Vagina (tissue), 2 donors: Measurements from ENCODE around the gene LHX2. TPM values are rescaled to one million over a fixed set of nuclear protein-coding genes. Genes with fewer than 3 reads are reported as not detected.
"Not testable (repeated sequence)": the region's sequence is repeated elsewhere in the genome, so short reads cannot be mapped to it uniquely, and the experiment has no call there.

ENCODE experiments used
- DNase-seq, 2 donors: peaks; one replicate each; pipeline ENCODE4 v3.0.0-alpha.2; 2017; ENCODE audit errors: extremely low spot score in 2 of 2
- H3K27ac ChIP-seq: fragments of 200-600 bp; sonication (generic); one replicate; pipeline ENCODE4 v1.5.1; 2019
- H3K27me3 ChIP-seq: fragments of 200-600 bp; sonication (generic); one replicate; pipeline ENCODE4 v1.5.1; 2019
- H3K36me3 ChIP-seq, 2 donors: fragments of 200-600 bp; sonication (generic); one replicate each; pipeline ENCODE4 v1.5.1; 2017 to 2019
- H3K4me1 ChIP-seq: fragments of 200-600 bp; sonication (generic); one replicate; pipeline ENCODE4 v1.5.1; 2019
- H3K4me3 ChIP-seq, 2 donors: fragments of 200-600 bp; sonication (generic); 1 replicate in 1 of 2; 2 replicates in 1 of 2; pipeline ENCODE4 v1.5.1; 2016 to 2019
- H3K9me3 ChIP-seq: fragments of 200-600 bp; sonication (generic); one replicate; pipeline ENCODE4 v1.5.1; 2019
- POLR2A ChIP-seq, 2 donors: fragments of 450-650 bp; IDR thresholded peaks; one replicate each; pipeline ENCODE4 v1.6.1; 2017; ENCODE audit warnings: antibody characterized with exemption in 2 of 2, mild to moderate bottlenecking in 2 of 2, moderate library complexity in 2 of 2
- POLR2AphosphoS5 ChIP-seq, 2 donors: sonication (generic); formaldehyde crosslinking; IDR thresholded peaks; one replicate each; pipeline ENCODE4 v1.9.0; 2017; ENCODE audit warnings: antibody characterized with exemption in 2 of 2, mild to moderate bottlenecking in 2 of 2, low read depth in 1 of 2; ENCODE audit not compliant: insufficient read depth in 1 of 2
- intact Hi-C: fragments of 100-400 bp; cut with DNase I; formaldehyde crosslinking; loops from one replicate; pipeline ENCODE4 v1.15.1; 2023
- total RNA-seq: library from RNA; depleted of rRNA; stranded (reverse); fragments of >200 nt; gene quantifications from one replicate; pipeline ENCODE4 v1.2.3, GENCODE V29; 2016
- TF ChIP-seq, protein P1 (sequence below), 3 experiments: fragments of 450-650 bp in 2 of 3; fragments of 200-600 bp in 1 of 3; sonication (generic) in 1 of 3; IDR thresholded peaks; one replicate each; pipeline ENCODE4 v1.5.1; 2017 to 2019; ENCODE audit warnings: antibody characterized with exemption in 3 of 3, mild to moderate bottlenecking in 2 of 3, moderate library complexity in 2 of 3

Gene LHX2
- total RNA-seq, 1 donor from 2014 or later = not detected

DNA sequence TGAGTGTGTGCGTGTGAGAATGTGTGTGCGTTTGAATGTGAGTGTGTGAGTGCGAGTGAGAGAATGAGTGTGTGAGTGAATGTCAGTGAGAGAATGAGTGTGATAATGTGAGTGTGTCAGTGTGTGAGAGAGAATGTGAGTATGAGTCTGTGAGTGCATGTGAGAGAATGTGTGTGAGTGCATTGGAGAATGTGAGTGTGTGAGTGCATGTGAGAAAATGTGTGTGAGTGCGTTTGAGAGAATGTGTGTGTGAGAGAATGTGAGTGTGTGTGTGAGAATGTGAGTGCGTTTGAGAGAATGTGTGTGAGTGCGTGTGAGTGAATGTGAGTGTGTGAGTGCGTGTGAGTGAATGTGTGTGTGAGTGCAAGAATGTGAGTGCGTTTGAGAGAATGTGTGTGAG is 39.0 kb upstream of the LHX2 start:
- TF ChIP-seq POLR2A (IDR thresholded peaks at IDR 0.05) = no peak
- TF ChIP-seq, protein P1, sequence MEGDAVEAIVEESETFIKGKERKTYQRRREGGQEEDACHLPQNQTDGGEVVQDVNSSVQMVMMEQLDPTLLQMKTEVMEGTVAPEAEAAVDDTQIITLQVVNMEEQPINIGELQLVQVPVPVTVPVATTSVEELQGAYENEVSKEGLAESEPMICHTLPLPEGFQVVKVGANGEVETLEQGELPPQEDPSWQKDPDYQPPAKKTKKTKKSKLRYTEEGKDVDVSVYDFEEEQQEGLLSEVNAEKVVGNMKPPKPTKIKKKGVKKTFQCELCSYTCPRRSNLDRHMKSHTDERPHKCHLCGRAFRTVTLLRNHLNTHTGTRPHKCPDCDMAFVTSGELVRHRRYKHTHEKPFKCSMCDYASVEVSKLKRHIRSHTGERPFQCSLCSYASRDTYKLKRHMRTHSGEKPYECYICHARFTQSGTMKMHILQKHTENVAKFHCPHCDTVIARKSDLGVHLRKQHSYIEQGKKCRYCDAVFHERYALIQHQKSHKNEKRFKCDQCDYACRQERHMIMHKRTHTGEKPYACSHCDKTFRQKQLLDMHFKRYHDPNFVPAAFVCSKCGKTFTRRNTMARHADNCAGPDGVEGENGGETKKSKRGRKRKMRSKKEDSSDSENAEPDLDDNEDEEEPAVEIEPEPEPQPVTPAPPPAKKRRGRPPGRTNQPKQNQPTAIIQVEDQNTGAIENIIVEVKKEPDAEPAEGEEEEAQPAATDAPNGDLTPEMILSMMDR (IDR thresholded peaks at IDR 0.05) = no peak
- TF ChIP-seq POLR2AphosphoS5 (IDR thresholded peaks at IDR 0.05; ENCODE audit: insufficient read depth in 1 of 2, low read depth in 1 of 2) = no peak
- Histone ChIP-seq H3K27ac (no peak overlapping the region), H3K27me3 (no peaks in the 10 kb centered on the region), H3K4me3 (no peak overlapping the region), H3K4me1 (no peaks in the 10 kb centered on the region), H3K9me3 (no peaks in the 10 kb centered on the region), H3K36me3 (no peaks in the 10 kb centered on the region)
- no peak for DNase-seq
- intact Hi-C loops = loop anchor here (10.0 kb wide), 1 partner anchor 828 kb away; no protein-coding TSS in a partner anchor

DNA sequence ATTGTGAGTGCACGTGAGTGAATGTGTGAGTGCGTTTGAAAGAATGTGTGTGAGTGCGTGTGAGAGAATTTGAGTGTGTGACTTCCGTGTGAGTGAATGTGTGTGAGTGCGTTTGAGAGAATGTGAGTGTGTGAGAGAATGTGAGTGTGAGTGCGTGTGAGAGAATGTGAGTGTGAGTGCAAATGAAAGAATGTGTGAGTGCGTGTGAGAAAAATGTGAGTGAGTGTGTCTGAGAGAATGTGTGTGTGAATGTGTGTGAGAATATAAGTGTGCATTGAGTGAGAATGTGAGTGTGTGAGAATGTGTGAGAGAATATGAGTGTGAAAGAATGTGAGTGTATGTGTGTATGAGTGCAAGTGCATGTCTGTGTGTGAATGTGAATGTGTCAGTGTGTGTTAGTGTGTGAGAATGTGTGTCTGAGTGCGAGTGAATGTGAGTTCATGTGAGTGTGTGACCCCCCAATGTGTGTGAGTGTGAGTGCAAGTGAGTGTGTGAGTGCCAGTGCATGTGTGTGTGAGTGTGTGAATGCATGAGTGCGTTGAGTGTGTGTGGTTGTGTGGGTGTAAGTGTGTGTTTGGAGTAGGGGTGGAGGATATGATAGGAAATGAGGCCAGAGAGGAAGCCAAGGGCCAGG is 37.9 kb upstream of the LHX2 start:
- Histone ChIP-seq H3K4me3 (no peak overlapping the region), H3K36me3 (no peaks in the 10 kb centered on the region), H3K9me3 (no peaks in the 10 kb centered on the region), H3K27me3 (no peaks in the 10 kb centered on the region), H3K4me1 (no peaks in the 10 kb centered on the region), H3K27ac (no peak overlapping the region)
- TF ChIP-seq POLR2A (IDR thresholded peaks at IDR 0.05) (no peak), POLR2AphosphoS5 (IDR thresholded peaks at IDR 0.05; ENCODE audit: insufficient read depth in 1 of 2, low read depth in 1 of 2) (no peak)
- TF ChIP-seq, protein P1 (IDR thresholded peaks at IDR 0.05) = no peak
- no peak for DNase-seq
- intact Hi-C loops = loop anchor here (10.0 kb wide), 1 partner anchor 829 kb away; no protein-coding TSS in a partner anchor

DNA sequence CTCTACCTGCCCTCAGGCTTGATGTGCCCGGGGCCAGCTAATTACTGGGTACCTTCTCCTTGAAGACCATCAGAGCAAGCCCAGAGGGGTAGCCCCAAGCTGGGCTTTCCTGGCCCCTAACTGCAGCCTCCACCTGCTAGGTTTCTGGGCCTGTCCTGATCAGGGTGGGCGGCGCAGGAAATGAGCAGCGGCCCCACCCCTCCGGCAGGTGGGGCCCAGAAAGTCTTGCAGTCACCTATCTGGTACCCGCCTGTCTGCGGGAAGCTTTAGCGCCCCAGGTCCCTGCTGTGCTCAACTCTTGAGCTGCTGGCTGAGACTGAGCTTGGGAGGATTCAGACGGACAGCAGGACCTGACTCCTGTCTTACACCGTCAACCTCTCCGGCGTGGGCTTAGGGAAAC is 37.1 kb upstream of the LHX2 start:
- no peaks in the 10 kb centered on the region for H3K36me3 ChIP-seq
- intact Hi-C loops = loop anchor here (10.0 kb wide), 1 partner anchor 830 kb away; no protein-coding TSS in a partner anchor
- no peaks in the 10 kb centered on the region for H3K4me1 ChIP-seq
- TF ChIP-seq, protein P1 (IDR thresholded peaks at IDR 0.05) = no peak
- TF ChIP-seq POLR2AphosphoS5 (IDR thresholded peaks at IDR 0.05; ENCODE audit: insufficient read depth in 1 of 2, low read depth in 1 of 2) = no peak
- no peak for TF ChIP-seq POLR2A (IDR thresholded peaks at IDR 0.05)
- no peak overlapping the region for H3K27ac ChIP-seq
- H3K27me3 ChIP-seq = no peaks in the 10 kb centered on the region
- H3K4me3 ChIP-seq = no peak overlapping the region
- no peaks in the 10 kb centered on the region for H3K9me3 ChIP-seq
- DNase-seq = no peak

DNA sequence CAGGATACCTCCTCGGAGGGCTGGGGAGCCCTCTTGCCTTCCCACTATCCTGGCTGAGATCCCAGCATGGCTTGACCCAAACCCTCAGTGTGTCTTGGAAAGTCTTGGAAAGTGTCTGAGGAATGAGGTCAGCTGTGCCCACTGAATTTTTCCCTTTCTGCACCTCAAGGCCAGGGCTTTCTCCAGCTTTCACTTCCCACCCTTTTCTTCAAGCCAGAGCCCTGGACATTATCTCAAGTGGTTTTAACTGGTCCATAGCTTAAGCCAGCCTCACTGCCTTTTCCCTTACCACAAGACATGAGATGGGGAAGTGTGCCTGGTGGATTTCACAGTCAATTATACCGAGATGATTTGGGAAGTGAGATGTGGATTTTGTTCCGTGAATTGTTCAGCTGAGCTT is 35.7 kb upstream of the LHX2 start:
- DNase-seq = no peak
- no peaks in the 10 kb centered on the region for H3K9me3 ChIP-seq
- H3K27me3 ChIP-seq = no peaks in the 10 kb centered on the region
- intact Hi-C loops = loop anchor here (10.0 kb wide), 1 partner anchor 831 kb away; no protein-coding TSS in a partner anchor
- H3K36me3 ChIP-seq = no peaks in the 10 kb centered on the region
- H3K4me3 ChIP-seq = no peak overlapping the region
- no peak overlapping the region for H3K27ac ChIP-seq
- no peaks in the 10 kb centered on the region for H3K4me1 ChIP-seq
- no peak for TF ChIP-seq POLR2A (IDR thresholded peaks at IDR 0.05)
- TF ChIP-seq, protein P1 (IDR thresholded peaks at IDR 0.05) = no peak
- no peak for TF ChIP-seq POLR2AphosphoS5 (IDR thresholded peaks at IDR 0.05; ENCODE audit: insufficient read depth in 1 of 2, low read depth in 1 of 2)

DNA sequence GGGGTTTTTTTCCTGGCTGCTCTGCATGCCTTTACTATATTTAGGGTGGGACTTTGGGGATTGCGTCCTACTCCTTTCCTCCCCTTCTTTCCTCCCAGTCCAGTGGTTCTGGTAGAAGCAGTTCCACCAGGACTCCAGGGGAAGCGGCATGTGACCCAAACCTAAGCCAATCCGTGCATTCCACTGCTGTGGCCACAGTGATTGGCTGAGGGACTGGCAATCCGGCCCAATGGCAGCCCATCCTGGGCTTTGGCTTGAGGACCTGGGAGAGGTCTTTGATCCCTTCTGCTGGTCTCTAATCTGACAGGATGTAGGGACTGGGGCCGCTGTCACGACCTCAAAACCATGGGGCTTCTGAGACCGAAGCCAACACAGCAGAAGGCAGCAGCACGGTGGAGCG is 35.0 kb upstream of the LHX2 start:
- not testable (repeated sequence) for H3K27me3 ChIP-seq, H3K9me3 ChIP-seq, H3K27ac ChIP-seq, H3K4me3 ChIP-seq, H3K36me3 ChIP-seq, H3K4me1 ChIP-seq, DNase-seq
- intact Hi-C loops = loop anchor here (10.0 kb wide), 1 partner anchor 832 kb away; no protein-coding TSS in a partner anchor
